ENCODE data around the gene NAALADL1.
A peak's percentile ranks its signal among the peaks of the same experiment; 100 is the strongest.

NAALADL1 gene

GRCh38 chr11:65089621-65090020 is 31.3 kb upstream of the NAALADL1 start:
- TF ChIP-seq CTCF (IDR thresholded peaks at IDR 0.05; ENCODE audit: low read depth, low read length, missing control alignments) = no peak
- DNase-seq (ENCODE audit: extremely low read depth, low read depth) = no peak
- no peak overlapping the region for H3K4me3 ChIP-seq (replicated peaks; ENCODE audit: low read depth, low read length)

GRCh38 chr11:65087827-65088226 is 29.5 kb upstream of the NAALADL1 start:
- DNase-seq (ENCODE audit: extremely low read depth, low read depth) = no peak
- TF ChIP-seq CTCF (IDR thresholded peaks at IDR 0.05; ENCODE audit: low read depth, low read length, missing control alignments) = no peak
- no peak overlapping the region for H3K4me3 ChIP-seq (replicated peaks; ENCODE audit: low read depth, low read length)

GRCh38 chr11:65087216-65087615 is 28.9 kb upstream of the NAALADL1 start:
- no peak for TF ChIP-seq CTCF (IDR thresholded peaks at IDR 0.05; ENCODE audit: low read depth, low read length, missing control alignments)
- H3K4me3 ChIP-seq (replicated peaks; ENCODE audit: low read depth, low read length) = no peak overlapping the region
- no peak for DNase-seq (ENCODE audit: extremely low read depth, low read depth)

GRCh38 chr11:65086809-65087208 is 28.5 kb upstream of the NAALADL1 start:
- no peak for DNase-seq (ENCODE audit: extremely low read depth, low read depth)
- H3K4me3 ChIP-seq (replicated peaks; ENCODE audit: low read depth, low read length) = no peak overlapping the region
- TF ChIP-seq CTCF (IDR thresholded peaks at IDR 0.05; ENCODE audit: low read depth, low read length, missing control alignments) = no peak

GRCh38 chr11:65085446-65085845 is 27.1 kb upstream of the NAALADL1 start:
- DNase-seq (ENCODE audit: extremely low read depth, low read depth) = no peak
- no peak for TF ChIP-seq CTCF (IDR thresholded peaks at IDR 0.05; ENCODE audit: low read depth, low read length, missing control alignments)
- peak overlapping the region; percentile 72; the same call in 1 of the 2 replicates for H3K4me3 ChIP-seq (replicated peaks; ENCODE audit: low read depth, low read length)

GRCh38 chr11:65084598-65085375 is 26.4 kb upstream of the NAALADL1 start:
- TF ChIP-seq CTCF (IDR thresholded peaks at IDR 0.05; ENCODE audit: low read depth, low read length, missing control alignments) = no peak
- H3K4me3 ChIP-seq (replicated peaks; ENCODE audit: low read depth, low read length) = peak overlapping the region; percentile 72
- no peak for DNase-seq (ENCODE audit: extremely low read depth, low read depth)
